GM10248 (cell line): ENCODE data around the gene KCTD15.

Experiments
- CTCF ChIA-PET: fragments of 300-600 bp; sonication (Branson Sonifier 250); formaldehyde crosslinking; extraction: SDS; loops from one replicate; lab custom pipeline; 2021; ENCODE audit warnings: antibody characterized with exemption; lab: Yijun Ruan, JAX
- POLR2A ChIA-PET: fragments of 350-650 bp; sonication (Branson Sonifier 250); formaldehyde crosslinking; extraction: SDS; loops from one replicate; lab custom pipeline; 2020; ENCODE audit warnings: antibody characterized with exemption; lab: Yijun Ruan, JAX
- DNase-seq: peaks from one replicate; pipeline ENCODE4 v3.0.0; 2012; ENCODE audit errors: extremely low spot score
- TF ChIP-seq, protein P1 (sequence below): IDR thresholded peaks from 2 replicates; pipeline ENCODE4 v1.5.1; 2012; ENCODE audit warnings: mild to moderate bottlenecking, low read depth; ENCODE audit errors: extremely low read depth, missing control alignments, control extremely low read depth

Gene KCTD15

GRCh38 chr19:33784432-33784831 is 12.2 kb upstream of the KCTD15 start:
- ChIA-PET POLR2A (no interaction called here), CTCF (interaction anchor here (1.5 to 2.3 kb wide), 4 partner anchors 10 to 562 kb away, joined by 4 to 7 read pairs (median 6); no protein-coding TSS in a partner anchor)
- no peak for DNase-seq
- TF ChIP-seq, protein P1, sequence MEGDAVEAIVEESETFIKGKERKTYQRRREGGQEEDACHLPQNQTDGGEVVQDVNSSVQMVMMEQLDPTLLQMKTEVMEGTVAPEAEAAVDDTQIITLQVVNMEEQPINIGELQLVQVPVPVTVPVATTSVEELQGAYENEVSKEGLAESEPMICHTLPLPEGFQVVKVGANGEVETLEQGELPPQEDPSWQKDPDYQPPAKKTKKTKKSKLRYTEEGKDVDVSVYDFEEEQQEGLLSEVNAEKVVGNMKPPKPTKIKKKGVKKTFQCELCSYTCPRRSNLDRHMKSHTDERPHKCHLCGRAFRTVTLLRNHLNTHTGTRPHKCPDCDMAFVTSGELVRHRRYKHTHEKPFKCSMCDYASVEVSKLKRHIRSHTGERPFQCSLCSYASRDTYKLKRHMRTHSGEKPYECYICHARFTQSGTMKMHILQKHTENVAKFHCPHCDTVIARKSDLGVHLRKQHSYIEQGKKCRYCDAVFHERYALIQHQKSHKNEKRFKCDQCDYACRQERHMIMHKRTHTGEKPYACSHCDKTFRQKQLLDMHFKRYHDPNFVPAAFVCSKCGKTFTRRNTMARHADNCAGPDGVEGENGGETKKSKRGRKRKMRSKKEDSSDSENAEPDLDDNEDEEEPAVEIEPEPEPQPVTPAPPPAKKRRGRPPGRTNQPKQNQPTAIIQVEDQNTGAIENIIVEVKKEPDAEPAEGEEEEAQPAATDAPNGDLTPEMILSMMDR: no peak

DNA sequence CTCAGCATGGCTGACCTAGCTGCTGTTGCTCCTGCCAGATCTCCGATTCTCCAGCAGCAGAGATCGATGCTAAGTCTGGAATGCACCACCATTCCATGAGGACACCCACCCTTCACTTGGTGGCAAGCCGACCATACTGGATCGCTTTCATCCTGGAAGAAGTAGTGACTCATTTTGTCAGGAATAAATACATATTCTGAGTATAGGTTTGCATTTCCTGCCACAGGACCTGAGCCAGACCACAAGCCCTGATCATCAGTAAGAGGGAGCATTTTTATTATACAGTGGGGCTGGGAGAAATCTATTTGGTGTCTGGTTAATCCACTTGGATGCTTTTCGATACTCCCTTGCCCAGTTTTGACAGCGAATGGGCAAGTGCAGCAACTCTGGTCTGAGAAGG is 10.9 kb upstream of the KCTD15 start:
- ChIA-PET CTCF (interaction anchor here (1.5 to 2.3 kb wide), 2 partner anchors 9 to 15 kb away, joined by 4 to 7 read pairs; no protein-coding TSS in a partner anchor), POLR2A (interaction anchor here (0.6 kb wide), 1 partner anchor 146 kb away, joined by 6 read pairs; no protein-coding TSS in a partner anchor)
- TF ChIP-seq, protein P1: no peak
- DNase-seq: no peak

- no peak for DNase-seq
- TF ChIP-seq, protein P1: no peak
- ChIA-PET POLR2A (no interaction called here), CTCF (interaction anchor here (1.3 kb wide), 1 partner anchor 308 kb away, joined by 3 read pairs; no protein-coding TSS in a partner anchor)
Observed at GRCh38 chr19:33788676-33789075, 8.0 kb upstream of the KCTD15 start.

DNA sequence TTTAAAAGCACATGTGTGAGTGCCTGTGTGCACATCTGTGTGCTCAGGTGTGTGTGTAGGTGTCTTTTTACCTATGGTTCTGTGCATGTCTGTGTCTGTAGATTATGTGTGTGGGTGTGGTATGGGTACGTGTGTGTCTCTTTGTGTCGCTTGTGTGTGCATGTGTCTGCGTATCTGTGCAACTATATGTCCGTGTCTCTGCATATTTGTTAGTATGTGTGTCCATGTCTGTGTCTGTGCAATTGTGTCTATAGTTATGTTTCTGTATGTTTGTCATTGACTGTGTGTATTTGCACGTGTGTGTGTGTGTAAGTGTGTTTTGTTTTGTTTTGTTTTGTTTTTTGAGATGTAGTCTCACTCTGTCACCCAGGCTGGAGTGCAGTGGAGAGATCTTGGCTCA is 7.3 kb upstream of the KCTD15 start:
- no peak for DNase-seq
- TF ChIP-seq, protein P1: no peak
- ChIA-PET CTCF (no interaction called here), POLR2A (no interaction called here)

GRCh38 chr19:33794683-33795369 is 1.8 kb upstream of the KCTD15 start:
- ChIA-PET CTCF (interaction anchor here (0.7 to 1.7 kb wide), 8 partner anchors 9 to 301 kb away, joined by 3 to 6 read pairs (median 4); no protein-coding TSS in a partner anchor), POLR2A (no interaction called here)
- TF ChIP-seq, protein P1: no peak
- DNase-seq: no peak

- ChIA-PET CTCF (interaction anchor here (0.7 to 1.7 kb wide), 9 partner anchors 8 to 301 kb away, joined by 3 to 5 read pairs (median 4); no protein-coding TSS in a partner anchor), POLR2A (no interaction called here)
- DNase-seq: peak; percentile 68
- TF ChIP-seq, protein P1: peak; percentile 61
Observed at GRCh38 chr19:33795370-33796163, 1.1 kb upstream of the KCTD15 start.
